ENCODE results near the gene SPIN1. TPM values are rescaled to one million over a fixed set of nuclear protein-coding genes. Genes with fewer than 3 reads are reported as not detected.
"Not testable (repeated sequence)": the region's sequence is repeated elsewhere in the genome, so short reads cannot be mapped to it uniquely, and the experiment has no call there.

SPIN1 gene
- 59.6 TPM for polyA plus RNA-seq (2013, experiment 1 of 2; ENCODE audit: insufficient read length)
- polyA plus RNA-seq (2013, experiment 2 of 2; ENCODE audit: insufficient read length), result 56.2 TPM

DNA sequence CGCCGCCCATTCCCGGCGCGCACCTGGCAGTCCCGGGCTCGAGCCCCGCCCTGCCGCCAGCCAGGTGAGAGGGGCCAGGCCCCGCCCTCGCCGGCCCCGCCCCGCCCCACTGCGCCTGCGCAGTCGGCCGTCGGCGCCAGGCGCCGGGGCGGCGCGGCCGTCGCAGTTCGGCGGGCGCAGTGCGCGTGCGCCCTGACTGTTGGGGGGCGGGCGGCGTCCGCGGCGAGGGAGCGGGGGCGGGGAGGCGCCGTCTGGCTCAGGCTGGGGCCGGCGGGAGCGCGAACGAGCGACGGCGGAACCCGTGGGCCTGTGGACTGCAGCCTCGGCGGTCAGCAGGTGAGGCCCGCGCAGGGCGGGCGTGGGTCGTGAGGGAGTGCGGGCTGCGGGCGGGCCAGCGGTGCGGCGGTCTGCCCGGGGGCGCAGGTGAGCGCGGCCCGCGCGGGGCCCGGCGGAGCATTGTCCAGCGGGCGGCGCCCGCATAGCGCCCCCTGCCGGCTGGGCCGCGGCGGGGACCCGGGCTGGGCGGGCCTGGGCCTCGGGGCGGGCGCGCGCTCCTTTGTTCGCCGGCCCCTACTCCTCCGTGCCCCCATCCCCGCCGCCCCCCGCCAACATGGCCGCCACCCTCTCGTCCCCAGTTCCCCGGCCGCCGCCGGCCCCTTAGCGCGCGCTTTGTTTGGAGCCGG is at the start of gene SPIN1:
TSS of gene SPIN1 (plus strand) at position 242 of the 683 bp plus-strand sequence. CDS start 38,096 bp downstream, outside the sequence.
- peak; percentile 73 for DNase-seq

GRCh38 chr9:88339317-88339716 is 48.9 kb upstream of the SPIN1 start:
- DNase-seq, result no peak

DNA sequence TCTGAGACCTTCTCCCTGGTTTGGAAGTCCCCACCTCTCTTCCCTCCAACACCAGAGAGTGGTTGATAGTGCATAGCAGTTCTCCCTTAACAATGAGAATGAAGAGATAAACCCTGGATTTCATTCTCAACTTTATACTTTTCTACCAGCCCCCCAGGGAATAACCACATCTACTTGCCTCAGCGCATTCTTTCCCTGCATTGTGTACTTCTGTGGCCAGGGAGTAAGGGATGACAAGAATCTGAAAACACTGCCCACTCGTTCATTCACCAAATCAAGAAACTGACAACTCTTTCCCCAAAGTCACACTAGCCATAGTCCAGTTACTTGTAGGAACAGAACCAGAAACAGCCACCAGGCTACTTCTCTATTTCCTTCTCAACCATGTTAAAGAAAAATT is 46.0 kb upstream of the SPIN1 start:
- peak; percentile 27 for DNase-seq

- no peak for DNase-seq
Measured at GRCh38 chr9:88344013-88344412, 44.2 kb upstream of the SPIN1 start.

- not testable (repeated sequence) for DNase-seq
Measured at GRCh38 chr9:88350354-88350753, 37.9 kb upstream of the SPIN1 start.

DNA sequence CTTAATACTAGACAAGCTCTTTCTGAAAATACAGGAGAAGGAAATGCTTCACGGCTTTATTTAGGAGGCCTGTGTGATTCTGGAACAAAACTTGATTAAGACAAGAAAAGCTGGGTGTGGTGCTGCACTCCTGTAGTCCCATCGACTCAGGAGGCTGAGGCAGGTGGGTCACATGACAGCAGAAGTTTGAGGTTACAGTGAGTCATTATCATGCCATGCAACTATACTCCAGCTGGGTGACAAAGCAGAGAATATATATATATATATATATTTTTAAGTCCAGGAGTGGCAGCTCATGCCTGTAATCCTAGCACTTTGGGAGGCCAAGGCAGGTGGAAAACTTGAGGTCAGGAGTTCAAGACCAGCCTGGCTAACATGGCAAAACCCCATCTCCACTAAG is 33.1 kb upstream of the SPIN1 start:
- DNase-seq, result peak; percentile 13

GRCh38 chr9:88357250-88357649 is 31.0 kb upstream of the SPIN1 start:
- not testable (repeated sequence) for DNase-seq

DNA sequence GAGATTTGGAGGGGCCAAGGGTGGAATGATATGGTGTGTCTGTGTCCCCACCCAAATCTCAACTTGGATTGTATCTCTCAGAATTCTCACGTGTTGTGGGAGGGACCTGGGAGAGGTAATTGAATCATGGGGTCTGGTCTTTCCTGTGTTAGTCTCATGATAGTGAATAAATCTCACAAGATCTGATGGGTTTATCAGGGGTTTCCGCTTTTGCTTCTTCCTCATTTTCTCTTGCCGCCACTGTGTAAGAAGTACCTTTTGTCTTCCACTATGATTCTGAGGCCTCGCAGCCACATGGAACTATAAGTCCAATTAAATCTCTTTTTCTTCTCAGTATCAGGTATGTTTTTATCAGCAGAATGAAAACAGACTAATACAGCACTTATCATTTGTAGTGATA is 29.5 kb upstream of the SPIN1 start:
- DNase-seq, result no peak

GRCh38 chr9:88359974-88360373 is 28.3 kb upstream of the SPIN1 start:
- no peak for DNase-seq

- no peak for DNase-seq
Measured at GRCh38 chr9:88362681-88363080, 25.6 kb upstream of the SPIN1 start.

GRCh38 chr9:88363661-88364060 is 24.6 kb upstream of the SPIN1 start:
- no peak for DNase-seq

GRCh38 chr9:88364706-88365105 is 23.5 kb upstream of the SPIN1 start:
- no peak for DNase-seq

DNA sequence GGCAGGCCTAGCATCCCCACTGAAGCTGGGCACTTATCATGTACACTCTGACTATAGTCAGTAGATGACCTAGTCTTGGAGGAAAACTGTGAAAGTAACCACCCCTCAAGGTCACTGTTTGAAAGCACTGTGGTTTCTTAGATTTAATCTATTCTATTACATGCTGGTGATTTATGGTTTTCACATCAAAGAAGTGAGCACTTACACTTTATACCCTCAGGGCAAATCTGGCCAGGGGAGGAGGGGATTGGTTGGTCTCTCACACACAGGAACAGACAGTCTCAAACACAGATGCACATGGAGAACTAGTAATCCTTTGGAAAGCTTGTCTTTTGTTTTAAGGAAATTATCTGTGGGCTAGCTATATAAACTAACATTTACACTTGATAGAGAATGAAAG is 17.9 kb upstream of the SPIN1 start:
- no peak for DNase-seq

- DNase-seq, result no peak
Measured at GRCh38 chr9:88372103-88372654, 16.1 kb upstream of the SPIN1 start.

- DNase-seq, result no peak
Measured at GRCh38 chr9:88373045-88373444, 15.2 kb upstream of the SPIN1 start.

DNA sequence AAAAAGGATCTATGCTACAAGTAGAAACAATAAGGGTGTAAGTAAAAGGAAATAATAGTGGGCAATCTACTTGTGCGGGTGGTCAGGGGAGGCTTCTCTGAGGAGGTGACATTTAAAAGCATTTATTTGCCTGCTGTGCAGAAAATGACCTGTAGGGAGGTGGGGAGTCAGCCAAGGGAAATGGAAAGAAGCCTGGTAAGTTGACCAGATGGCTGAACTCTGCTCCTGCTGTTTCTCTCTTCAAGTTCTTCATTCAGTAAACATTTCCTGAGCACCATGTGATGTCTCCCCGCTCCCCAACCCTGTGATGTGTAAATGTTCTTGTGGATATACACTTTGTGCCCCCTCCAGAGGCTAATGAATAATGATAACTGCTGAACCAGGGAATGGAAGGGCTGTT is 9.9 kb upstream of the SPIN1 start:
- DNase-seq, result no peak

DNA sequence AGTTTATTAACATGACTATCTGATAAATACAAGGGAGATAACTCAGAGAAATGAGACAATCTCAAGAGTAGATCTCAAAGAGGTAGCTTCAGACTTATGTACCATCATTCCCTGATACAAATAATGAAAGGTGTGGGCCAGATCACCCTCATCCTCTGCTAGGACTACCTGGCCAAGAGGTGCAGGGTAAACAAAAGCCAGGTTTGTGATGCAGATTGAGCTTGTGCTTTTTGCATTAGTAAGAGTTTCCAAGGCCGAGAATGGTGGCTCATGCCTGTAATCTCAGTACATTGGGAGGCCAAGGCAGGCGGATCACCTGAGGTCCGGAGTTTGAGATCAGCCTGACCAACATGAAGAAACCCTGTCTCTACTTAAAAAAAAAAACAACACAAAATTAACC is 8.9 kb upstream of the SPIN1 start:
- DNase-seq, result no peak

DNA sequence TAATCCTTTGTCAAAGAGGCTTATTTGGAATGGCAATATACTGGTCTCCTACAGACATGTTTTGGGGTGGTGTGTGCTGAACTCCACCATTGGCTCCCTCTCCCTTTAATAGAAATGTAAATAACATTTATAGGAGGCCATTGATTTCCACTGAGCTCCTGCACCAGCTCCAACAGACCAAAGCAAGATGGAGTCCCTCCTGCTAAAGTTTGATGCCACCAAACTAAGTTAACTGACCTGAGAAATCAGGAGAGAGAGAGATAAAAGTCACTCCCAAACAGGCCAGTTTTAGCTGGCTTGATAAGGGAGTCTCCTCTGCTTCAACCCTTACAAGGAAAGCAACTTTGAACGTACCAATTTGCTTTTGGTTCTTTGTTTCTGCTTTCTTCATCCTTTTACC is 8.1 kb upstream of the SPIN1 start:
- no peak for DNase-seq

DNA sequence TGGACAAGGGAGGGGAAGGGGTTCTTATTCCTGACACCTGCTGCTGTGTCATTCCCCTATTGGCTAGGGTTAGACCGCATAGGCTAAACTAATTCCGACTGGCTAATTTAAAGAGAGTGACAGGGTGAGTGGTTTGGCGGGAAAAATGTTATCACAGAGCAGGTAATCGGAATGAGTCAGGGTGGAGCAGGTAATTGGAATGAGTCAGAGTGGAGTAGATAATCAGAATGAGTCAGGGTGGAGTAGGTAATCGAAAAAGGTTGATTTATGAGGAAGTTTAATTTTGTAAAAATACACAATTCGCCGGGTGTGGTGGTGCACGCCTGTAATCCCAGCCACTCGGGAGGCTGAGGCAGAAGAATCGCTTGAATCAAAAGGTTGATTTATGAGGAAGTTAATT is 6.9 kb upstream of the SPIN1 start:
- not testable (repeated sequence) for DNase-seq

GRCh38 chr9:88383176-88383575 is 5.1 kb upstream of the SPIN1 start:
- no peak for DNase-seq

DNA sequence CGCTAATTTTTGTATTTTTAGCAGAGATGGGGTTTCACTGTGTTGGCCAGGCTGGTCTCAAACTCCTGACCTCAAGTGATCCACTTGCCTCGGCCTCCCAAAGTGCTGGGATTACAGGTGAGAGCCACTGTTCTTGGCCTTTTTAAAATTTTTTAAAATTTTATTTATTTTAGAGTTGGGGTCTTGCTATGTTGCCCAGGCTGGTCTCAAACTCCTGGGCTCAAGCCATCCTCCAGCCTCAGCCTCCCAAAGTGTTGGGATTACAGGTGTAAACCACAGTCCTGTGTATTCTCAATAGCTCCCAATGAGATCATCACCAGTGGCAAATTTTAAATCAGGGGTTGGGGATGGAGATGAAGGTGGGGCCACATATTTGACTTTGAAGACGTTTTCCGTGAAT is 2.1 kb upstream of the SPIN1 start:
- not testable (repeated sequence) for DNase-seq

DNA sequence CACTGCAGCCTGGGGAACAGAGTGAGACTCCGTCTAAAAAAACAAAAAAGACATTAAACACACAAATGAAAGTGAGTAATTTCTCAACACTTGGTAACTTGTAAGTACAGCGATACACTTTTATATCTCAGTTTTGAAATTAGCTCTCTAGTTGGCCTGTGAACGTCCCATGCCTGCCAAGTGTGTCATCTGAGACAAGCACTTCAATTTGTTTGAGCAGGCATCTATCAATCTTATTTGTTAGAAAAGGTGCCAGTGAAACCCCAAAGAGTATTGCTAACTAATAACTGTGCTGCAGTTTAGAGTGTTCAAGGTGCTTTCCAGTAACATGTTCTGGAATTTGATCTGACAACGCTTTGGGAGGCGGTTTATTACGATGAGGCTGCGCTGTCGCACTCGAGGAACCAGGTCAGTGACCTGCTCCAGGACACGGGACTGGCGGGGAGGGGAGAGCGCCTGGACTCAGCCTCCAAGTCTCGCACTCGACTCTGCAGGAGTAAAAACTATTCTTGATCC is 1.1 kb upstream of the SPIN1 start:
- DNase-seq, result no peak

DNA sequence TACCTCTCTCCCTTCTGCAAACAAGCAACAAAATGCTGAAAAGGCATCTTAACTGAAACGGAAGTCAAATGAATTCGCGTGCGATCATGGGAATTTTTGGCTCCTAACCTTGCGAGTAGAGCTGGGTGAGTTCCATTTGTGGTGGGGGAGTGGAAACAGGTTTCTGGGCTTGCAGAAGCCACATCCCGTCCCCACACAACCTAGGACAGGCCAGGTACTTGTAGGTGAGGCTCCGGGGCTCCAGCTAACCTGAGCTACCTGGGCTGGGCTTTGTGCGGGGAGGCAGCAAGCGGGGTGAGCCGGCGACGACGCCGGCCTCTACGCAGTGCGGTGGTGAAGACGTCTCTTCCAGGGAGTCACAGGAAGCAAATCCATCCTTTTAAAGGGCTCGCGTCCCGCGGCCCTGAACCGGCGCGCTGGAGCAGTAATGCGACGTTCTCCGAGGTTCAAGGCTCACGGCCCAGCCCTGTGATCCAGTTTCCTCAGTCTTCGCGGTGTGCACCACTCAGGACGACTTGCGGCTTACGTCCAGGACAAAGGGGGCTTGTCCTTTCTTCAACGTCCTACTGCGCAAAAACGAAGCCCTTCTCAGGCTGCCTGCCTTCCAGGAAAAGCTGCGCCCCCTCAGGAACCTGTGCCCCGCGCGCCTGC is 567 bp upstream of the SPIN1 start:
- DNase-seq, result peak; percentile 45

All from fibroblast of skin of back (primary cell).